Ascending aorta (tissue), 2 donors: ENCODE results near the gene F10. TPM values are rescaled to one million over a fixed set of nuclear protein-coding genes. Genes with fewer than 3 reads are reported as not detected.

Experiments
- DNase-seq, 2 donors: peaks; one replicate each; pipeline ENCODE4 v3.0.0-alpha.2; 2019; ENCODE audit warnings: low spot score in 2 of 2
- H3K27ac ChIP-seq, 2 donors: fragments of 200-600 bp; sonication (generic); one replicate each; pipeline ENCODE4 v1.5.1; 2016 to 2017; ENCODE audit warnings: mild to moderate bottlenecking in 1 of 2
- H3K27me3 ChIP-seq: fragments of 200-600 bp; sonication (generic); one replicate; pipeline ENCODE4 v1.5.1; 2017
- H3K36me3 ChIP-seq, 2 donors: fragments of 200-600 bp; sonication (generic); one replicate each; pipeline ENCODE4 v1.5.1; 2016
- H3K4me1 ChIP-seq, 2 donors: fragments of 200-600 bp; sonication (generic); one replicate each; pipeline ENCODE4 v1.5.1; 2016 to 2017; ENCODE audit warnings: mild to moderate bottlenecking in 1 of 2
- H3K4me3 ChIP-seq, 2 donors: fragments of 200-600 bp; sonication (generic); one replicate each; pipeline ENCODE4 v1.5.1; 2016 to 2017; ENCODE audit warnings: mild to moderate bottlenecking in 1 of 2
- H3K9me3 ChIP-seq, 2 donors: fragments of 200-600 bp; sonication (generic); one replicate each; pipeline ENCODE4 v1.5.1; 2016
- intact Hi-C: fragments of 100-400 bp; cut with DNase I; formaldehyde crosslinking; loops from one replicate; pipeline ENCODE4 v1.15.1; 2023
- total RNA-seq: library from RNA; depleted of rRNA; stranded (reverse); fragments of >200 nt; gene quantifications from one replicate; pipeline ENCODE4 v1.1.0, GENCODE V29; 2016
- TF ChIP-seq, protein P1 (sequence below), 3 experiments: fragments of 200-600 bp in 2 of 3; fragments of 450-650 bp in 1 of 3; sonication (generic) in 2 of 3; IDR thresholded peaks; one replicate each; pipeline ENCODE4 v1.5.1; 2016 to 2019; ENCODE audit warnings: antibody characterized with exemption in 3 of 3, mild to moderate bottlenecking in 1 of 3, moderate library complexity in 1 of 3

The F10 gene
- total RNA-seq, 1 donor from 2014 or later: 15.8 TPM

DNA sequence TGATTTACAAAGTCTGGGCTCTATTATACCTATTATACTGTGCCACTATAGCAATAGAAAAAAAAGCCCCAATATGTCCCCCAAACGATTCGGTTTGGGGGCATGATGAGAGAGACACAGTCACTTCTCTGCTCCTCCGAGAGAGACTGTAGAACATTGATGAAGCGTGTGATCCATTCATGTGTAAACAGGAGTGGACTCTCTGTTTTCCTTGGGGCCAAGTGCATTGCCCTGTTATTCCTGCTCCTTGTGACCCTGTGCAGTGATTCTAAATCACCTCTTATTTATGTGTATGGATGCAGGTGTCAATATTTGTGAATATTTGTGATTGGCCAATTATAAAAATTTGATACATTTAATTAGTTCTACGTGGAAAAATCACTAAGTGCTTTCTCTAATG, 17.0 kb downstream of the F10 start:
- H3K36me3 ChIP-seq: no peaks in the 10 kb centered on the region
- no peaks in the 10 kb centered on the region for H3K27me3 ChIP-seq
- intact Hi-C loops: no loop called here
- no peaks in the 10 kb centered on the region for H3K4me1 ChIP-seq
- TF ChIP-seq, protein P1, sequence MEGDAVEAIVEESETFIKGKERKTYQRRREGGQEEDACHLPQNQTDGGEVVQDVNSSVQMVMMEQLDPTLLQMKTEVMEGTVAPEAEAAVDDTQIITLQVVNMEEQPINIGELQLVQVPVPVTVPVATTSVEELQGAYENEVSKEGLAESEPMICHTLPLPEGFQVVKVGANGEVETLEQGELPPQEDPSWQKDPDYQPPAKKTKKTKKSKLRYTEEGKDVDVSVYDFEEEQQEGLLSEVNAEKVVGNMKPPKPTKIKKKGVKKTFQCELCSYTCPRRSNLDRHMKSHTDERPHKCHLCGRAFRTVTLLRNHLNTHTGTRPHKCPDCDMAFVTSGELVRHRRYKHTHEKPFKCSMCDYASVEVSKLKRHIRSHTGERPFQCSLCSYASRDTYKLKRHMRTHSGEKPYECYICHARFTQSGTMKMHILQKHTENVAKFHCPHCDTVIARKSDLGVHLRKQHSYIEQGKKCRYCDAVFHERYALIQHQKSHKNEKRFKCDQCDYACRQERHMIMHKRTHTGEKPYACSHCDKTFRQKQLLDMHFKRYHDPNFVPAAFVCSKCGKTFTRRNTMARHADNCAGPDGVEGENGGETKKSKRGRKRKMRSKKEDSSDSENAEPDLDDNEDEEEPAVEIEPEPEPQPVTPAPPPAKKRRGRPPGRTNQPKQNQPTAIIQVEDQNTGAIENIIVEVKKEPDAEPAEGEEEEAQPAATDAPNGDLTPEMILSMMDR (IDR thresholded peaks at IDR 0.05): no peak
- peak in 1 of 2 donors; percentile 15 for DNase-seq
- no peak overlapping the region for H3K27ac ChIP-seq
- H3K9me3 ChIP-seq: no peaks in the 10 kb centered on the region
- H3K4me3 ChIP-seq: no peak overlapping the region

DNA sequence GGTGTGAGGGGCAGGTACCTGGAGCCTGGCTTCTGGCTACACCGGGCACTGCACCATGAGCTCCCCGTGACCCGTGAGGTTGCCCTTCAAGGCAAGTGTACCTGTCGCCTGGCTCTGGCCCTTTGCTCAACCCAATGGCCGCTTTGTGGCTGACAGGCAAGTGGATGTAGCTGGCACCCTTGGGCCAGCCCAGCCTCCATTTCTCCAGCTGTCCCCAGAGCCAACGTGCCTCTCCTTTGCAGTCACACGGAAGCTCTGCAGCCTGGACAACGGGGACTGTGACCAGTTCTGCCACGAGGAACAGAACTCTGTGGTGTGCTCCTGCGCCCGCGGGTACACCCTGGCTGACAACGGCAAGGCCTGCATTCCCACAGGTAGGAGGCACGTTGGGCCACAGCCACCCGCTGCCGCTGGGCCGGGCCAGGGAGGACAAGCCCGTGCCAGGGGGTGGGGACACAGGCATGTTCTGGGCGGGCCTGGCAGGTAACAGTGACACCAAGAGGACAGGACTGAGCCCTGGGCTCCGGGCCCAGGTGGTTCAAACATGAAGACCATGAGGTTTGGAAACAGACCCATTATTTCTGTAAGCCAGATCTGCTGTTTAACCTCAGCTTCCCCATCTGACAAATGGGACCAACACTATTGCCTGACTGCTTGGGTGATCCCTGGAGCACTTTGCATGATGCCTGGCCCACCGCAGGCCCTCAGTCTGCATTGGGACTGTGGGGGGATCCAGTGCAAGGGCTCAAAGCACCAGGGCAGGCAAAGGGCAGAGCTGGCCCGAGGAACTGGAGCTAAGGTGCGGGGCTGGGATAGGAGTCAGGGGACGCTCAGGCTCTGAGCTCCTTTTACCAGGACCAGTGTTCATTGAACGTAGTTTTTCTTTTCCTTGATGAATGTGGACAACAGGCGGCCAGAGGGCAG, 18.3 kb downstream of the F10 start:
- intact Hi-C loops: no loop called here
- no peak overlapping the region for H3K27ac ChIP-seq
- H3K9me3 ChIP-seq: no peaks in the 10 kb centered on the region
- peak in 1 of 2 donors; percentile 59 for DNase-seq
- no peaks in the 10 kb centered on the region for H3K36me3 ChIP-seq
- no peaks in the 10 kb centered on the region for H3K4me1 ChIP-seq
- no peak overlapping the region for H3K4me3 ChIP-seq
- no peaks in the 10 kb centered on the region for H3K27me3 ChIP-seq
- TF ChIP-seq, protein P1 (IDR thresholded peaks at IDR 0.05): no peak

GRCh38 chr13:113141601-113141970, 19.0 kb downstream of the F10 start:
- no peak overlapping the region for H3K4me3 ChIP-seq
- no peaks in the 10 kb centered on the region for H3K9me3 ChIP-seq
- no peaks in the 10 kb centered on the region for H3K4me1 ChIP-seq
- DNase-seq: peak in 1 of 2 donors; percentile 53
- TF ChIP-seq, protein P1 (IDR thresholded peaks at IDR 0.05): no peak
- intact Hi-C loops: no loop called here
- H3K36me3 ChIP-seq: no peaks in the 10 kb centered on the region
- no peaks in the 10 kb centered on the region for H3K27me3 ChIP-seq
- no peak overlapping the region for H3K27ac ChIP-seq

GRCh38 chr13:113142876-113143275, 20.3 kb downstream of the F10 start:
- Histone ChIP-seq H3K36me3 (no peaks in the 10 kb centered on the region), H3K4me3 (no peak overlapping the region)
- intact Hi-C loops: no loop called here

GRCh38 chr13:113143466-113144254, 21.1 kb downstream of the F10 start:
- H3K9me3 ChIP-seq: no peaks in the 10 kb centered on the region
- peak in 1 of 2 donors; percentile 60 for DNase-seq
- H3K36me3 ChIP-seq: no peaks in the 10 kb centered on the region
- no peak overlapping the region for H3K4me3 ChIP-seq
- intact Hi-C loops: no loop called here
- H3K27me3 ChIP-seq: no peaks in the 10 kb centered on the region
- TF ChIP-seq, protein P1 (IDR thresholded peaks at IDR 0.05): no peak
- H3K4me1 ChIP-seq: no peaks in the 10 kb centered on the region
- H3K27ac ChIP-seq: no peak overlapping the region

More at GRCh38 chr13:113142876-113143275, 20.3 kb downstream of the F10 start:
- H3K27me3 ChIP-seq: no peaks in the 10 kb centered on the region
- peak in 1 of 2 donors; percentile 34 for DNase-seq
- no peak overlapping the region for H3K27ac ChIP-seq
- H3K4me1 ChIP-seq: no peaks in the 10 kb centered on the region
- TF ChIP-seq, protein P1 (IDR thresholded peaks at IDR 0.05): no peak
- H3K9me3 ChIP-seq: no peaks in the 10 kb centered on the region
